ENCODE results near the gene EBNA1BP2. TPM values are rescaled to one million over a fixed set of nuclear protein-coding genes. Genes with fewer than 3 reads are reported as not detected.

EBNA1BP2 gene
- total and polyA plus RNA-seq, 2 of the 4 experiments (the other 2 are of a cell fraction), result 82.8 to 135 TPM

- peaks cover 10% of the 10 kb centered on the region for H3K27me3 ChIP-seq (ENCODE audit: control insufficient read depth, insufficient read depth, low read length)
- no peaks in the 10 kb centered on the region for H3K79me1 ChIP-seq (ENCODE audit: low read depth in 1 of 2, low read length in 2 of 2)
- H3K4me2 ChIP-seq (ENCODE audit: low read depth, low read length), result no peak overlapping the region
- no peak overlapping the region for H3K9ac ChIP-seq (ENCODE audit: low read depth, low read length)
- no peak overlapping the region for H2BK120ac ChIP-seq (ENCODE audit: low read depth, low read length)
- H3K36me3 ChIP-seq (ENCODE audit: control insufficient read depth, insufficient read depth, low read length), result no peaks in the 10 kb centered on the region
- no peak overlapping the region for H2BK20ac ChIP-seq (ENCODE audit: low read depth, low read length)
- ChIA-PET POLR2A (ENCODE audit: unreplicated experiment) (no interaction called here), CTCF (no interaction called here)
- H2AFZ ChIP-seq (replicated peaks; ENCODE audit: low read length, poor library complexity), result no peak overlapping the region
- no peak overlapping the region for H4K8ac ChIP-seq (ENCODE audit: low read depth in 2 of 2, low read length in 2 of 2)
- no peak overlapping the region for H3K18ac ChIP-seq (ENCODE audit: low read depth, low read length)
- no peak overlapping the region for H2BK15ac ChIP-seq (ENCODE audit: low read depth, low read length)
- H3K9me1 ChIP-seq (ENCODE audit: insufficient read depth, low read length), result no peaks in the 10 kb centered on the region
- no peak overlapping the region for H3K4me3 ChIP-seq (ENCODE audit: insufficient read depth, low read depth, low read length)
- no peak for ATAC-seq (ENCODE audit: low read depth)
- no peak overlapping the region for H2BK5ac ChIP-seq (ENCODE audit: low read depth, low read length, poor library complexity, severe bottlenecking)
- no peak overlapping the region for H3K27ac ChIP-seq (ENCODE audit: insufficient read depth, low read length)
- H3K4ac ChIP-seq (ENCODE audit: low read depth, low read length), result no peak overlapping the region
- H3K14ac ChIP-seq (replicated peaks; ENCODE audit: low read depth, low read length), result no peak overlapping the region
- H4K20me1 ChIP-seq (ENCODE audit: insufficient read depth, low read length), result no peaks in the 10 kb centered on the region
- BruUV-seq (replicated peaks), result no TSS peak
- H2AK5ac ChIP-seq (ENCODE audit: low read depth, low read length), result no peak overlapping the region
- no peak overlapping the region for H3K56ac ChIP-seq (ENCODE audit: extremely low read depth, insufficient read depth, low read length)
- TF ChIP-seq CEBPB (IDR thresholded peaks at IDR 0.05; ENCODE audit: low read depth, low read length) (no peak), SMC3 (IDR thresholded peaks at IDR 0.05; ENCODE audit: low read depth, low read length) (no peak), RAD21 (IDR thresholded peaks at IDR 0.05; ENCODE audit: low read length) (no peak), MAZ (IDR thresholded peaks at IDR 0.05; ENCODE audit: borderline replicate concordance, low read depth, low read length) (no peak), ELK1 (IDR thresholded peaks at IDR 0.05; ENCODE audit: borderline replicate concordance, low read depth, low read length) (no peak), CHD1 (IDR thresholded peaks at IDR 0.05; ENCODE audit: low read depth, low read length) (no peak), NFE2L2 (IDR thresholded peaks at IDR 0.05; ENCODE audit: low read depth, low read length) (no peak), CTCF (conservative IDR thresholded peaks at IDR 0.05; ENCODE audit: low read depth, low read length) (no peak), MAFK (IDR thresholded peaks at IDR 0.05; ENCODE audit: low read depth, low read length) (no peak), RCOR1 (IDR thresholded peaks at IDR 0.05; ENCODE audit: insufficient replicate concordance, low read length) (no peak), FOS (IDR thresholded peaks at IDR 0.05; ENCODE audit: low read depth, low read length) (no peak), MXI1 (IDR thresholded peaks at IDR 0.05; ENCODE audit: borderline replicate concordance, low read depth, low read length) (no peak), USF2 (IDR thresholded peaks at IDR 0.05; ENCODE audit: low read depth, low read length) (no peak), RFX5 (IDR thresholded peaks at IDR 0.05; ENCODE audit: low read depth, low read length) (no peak), POLR2A (IDR thresholded peaks at IDR 0.05; ENCODE audit: low read depth, low read length) (no peak), BHLHE40 (IDR thresholded peaks at IDR 0.05; ENCODE audit: low read depth, low read length) (no peak)
- H4K91ac ChIP-seq (ENCODE audit: insufficient read depth, low read depth, low read length), result no peak overlapping the region
- DNase-seq, result no peak
- H2AK9ac ChIP-seq (replicated peaks; ENCODE audit: low read depth, low read length, poor library complexity), result no peak overlapping the region
- no peak overlapping the region for H3K23ac ChIP-seq (ENCODE audit: low read depth, low read length)
- H3K9me3 ChIP-seq (ENCODE audit: control insufficient read depth, insufficient read depth, low read length), result peaks cover 4% of the 10 kb centered on the region; the same call in 1 of the 2 replicates
- intact Hi-C loops (cut with micrococcal nuclease) (no loop called here), dilution Hi-C loops (cut with HindIII; ENCODE audit: low sequenced_read_pairs, unreplicated experiment) (no loop called here), in situ Hi-C loops (cut with MboI; ENCODE audit: low sequenced_read_pairs) (no loop called here)
- H3K4me1 ChIP-seq (ENCODE audit: control insufficient read depth, insufficient read depth, low read length), result no peaks in the 10 kb centered on the region
- H4K5ac ChIP-seq (ENCODE audit: low read depth, low read length), result no peak overlapping the region
Measured at GRCh38 chr1:43134640-43135039, 37.5 kb downstream of the EBNA1BP2 start.

Measured in IMR-90 (cell line).